ENCODE measurements around the gene PDXK.
"Not testable (repeated sequence)": the region's sequence is repeated elsewhere in the genome, so short reads cannot be mapped to it uniquely, and the experiment has no call there.

The PDXK gene

GRCh38 chr21:43697758-43698643 is 20.9 kb upstream of the PDXK start:
- no peak for DNase-seq

GRCh38 chr21:43699492-43699777 is 19.5 kb upstream of the PDXK start:
- DNase-seq: not testable (repeated sequence)

- DNase-seq: no peak
Observed at GRCh38 chr21:43699933-43700599, 18.9 kb upstream of the PDXK start.

- no peak for DNase-seq
Observed at GRCh38 chr21:43701936-43702784, 16.8 kb upstream of the PDXK start.

GRCh38 chr21:43702785-43703034 is 16.2 kb upstream of the PDXK start:
- no peak for DNase-seq

GRCh38 chr21:43703035-43703880 is 15.7 kb upstream of the PDXK start:
- DNase-seq: no peak

- DNase-seq: no peak
Observed at GRCh38 chr21:43707462-43707861, 11.5 kb upstream of the PDXK start.

GRCh38 chr21:43708745-43709381 is 10.1 kb upstream of the PDXK start:
- no peak for DNase-seq

- no peak for DNase-seq
Observed at GRCh38 chr21:43712268-43712942, 6.5 kb upstream of the PDXK start.

GRCh38 chr21:43713123-43713522 is 5.8 kb upstream of the PDXK start:
- DNase-seq: not testable (repeated sequence)

GRCh38 chr21:43716376-43717165 is 2.4 kb upstream of the PDXK start:
- DNase-seq: no peak

GRCh38 chr21:43717166-43717853 is 1.6 kb upstream of the PDXK start:
- DNase-seq: no peak

- no peak for DNase-seq
Observed at GRCh38 chr21:43717967-43718871, 710 bp upstream of the PDXK start.

- no peak for DNase-seq
Observed at GRCh38 chr21:43719748-43720538, 1.0 kb downstream of the PDXK start.

- DNase-seq: no peak
Observed at GRCh38 chr21:43720539-43721166, 1.7 kb downstream of the PDXK start.

GRCh38 chr21:43721206-43721605 is 2.3 kb downstream of the PDXK start:
- no peak for DNase-seq

- no peak for DNase-seq
Observed at GRCh38 chr21:43721939-43722338, 3.0 kb downstream of the PDXK start.

GRCh38 chr21:43723648-43724047 is 4.7 kb downstream of the PDXK start:
- no peak for DNase-seq
